Stimulated activated CD8-positive, alpha-beta memory T cell treated with anti-CD3 and anti-CD28 coated beads, Interleukin-7, amount 100 ng/mL, for 24 hours (primary cell): ENCODE measurements around the gene CCDC200.
"Not testable (repeated sequence)": the region's sequence is repeated elsewhere in the genome, so short reads cannot be mapped to it uniquely, and the experiment has no call there.

ENCODE experiments used
- DNase-seq: peaks from one replicate; pipeline ENCODE4 v3.0.0-alpha.2; 2020; ENCODE audit warnings: low read depth

Gene CCDC200

GRCh38 chr17:43228020-43228782 lies at the start of gene CCDC200:
CCDC200 (minus strand) TSS chr17:43228623; CDS start chr17:43228554, 69 bp downstream.
- not testable (repeated sequence) for DNase-seq

- DNase-seq, result not testable (repeated sequence)
Measured at GRCh38 chr17:43272914-43273313, 44.5 kb upstream of the CCDC200 start.

- not testable (repeated sequence) for DNase-seq
Measured at GRCh38 chr17:43272483-43272882, 44.1 kb upstream of the CCDC200 start.

GRCh38 chr17:43270552-43271504 lies 42.4 kb upstream of the CCDC200 start:
- DNase-seq, result not testable (repeated sequence)

- DNase-seq, result not testable (repeated sequence)
Measured at GRCh38 chr17:43246456-43246855, 18.0 kb upstream of the CCDC200 start.

GRCh38 chr17:43240596-43241352 lies 12.4 kb upstream of the CCDC200 start:
- DNase-seq, result not testable (repeated sequence)

GRCh38 chr17:43239597-43239996 lies 11.2 kb upstream of the CCDC200 start:
- DNase-seq, result not testable (repeated sequence)

- not testable (repeated sequence) for DNase-seq
Measured at GRCh38 chr17:43233877-43234276, 5.5 kb upstream of the CCDC200 start, which contains the start of gene RNU2-1. RNU2-1 (minus strand) TSS chr17:43233977.

GRCh38 chr17:43233263-43233662 lies 4.8 kb upstream of the CCDC200 start:
- not testable (repeated sequence) for DNase-seq

- not testable (repeated sequence) for DNase-seq
Measured at GRCh38 chr17:43232021-43232699, 3.7 kb upstream of the CCDC200 start.

GRCh38 chr17:43231205-43232020 lies 3.0 kb upstream of the CCDC200 start:
- DNase-seq, result not testable (repeated sequence)

GRCh38 chr17:43226393-43226792 lies 2.0 kb downstream of the CCDC200 start:
- DNase-seq, result no peak

GRCh38 chr17:43224146-43224705 lies 4.2 kb downstream of the CCDC200 start:
- DNase-seq, result no peak

- no peak for DNase-seq
Measured at GRCh38 chr17:43220511-43221125, 7.8 kb downstream of the CCDC200 start.

GRCh38 chr17:43219746-43220380 lies 8.6 kb downstream of the CCDC200 start:
- DNase-seq, result no peak

GRCh38 chr17:43219001-43219400 lies 9.4 kb downstream of the CCDC200 start:
- no peak for DNase-seq

- no peak for DNase-seq
Measured at GRCh38 chr17:43217614-43218087, 10.8 kb downstream of the CCDC200 start.

- no peak for DNase-seq
Measured at GRCh38 chr17:43216762-43217613, 11.4 kb downstream of the CCDC200 start.
